SK-N-SH treated with all-trans-retinoic acid at 6 μM for 48 hours (cell line): ENCODE results near the gene OR2T1.
"Not testable (repeated sequence)": the region's sequence is repeated elsewhere in the genome, so short reads cannot be mapped to it uniquely, and the experiment has no call there.

ENCODE experiments used
- ATAC-seq: fragments of 200-7000 bp; cut with Tn5 transposase; 3 replicates; pipeline ENCODE4 v1.9.1; 2020; ENCODE audit warnings: mild to moderate bottlenecking, moderate library complexity

OR2T1 gene

DNA sequence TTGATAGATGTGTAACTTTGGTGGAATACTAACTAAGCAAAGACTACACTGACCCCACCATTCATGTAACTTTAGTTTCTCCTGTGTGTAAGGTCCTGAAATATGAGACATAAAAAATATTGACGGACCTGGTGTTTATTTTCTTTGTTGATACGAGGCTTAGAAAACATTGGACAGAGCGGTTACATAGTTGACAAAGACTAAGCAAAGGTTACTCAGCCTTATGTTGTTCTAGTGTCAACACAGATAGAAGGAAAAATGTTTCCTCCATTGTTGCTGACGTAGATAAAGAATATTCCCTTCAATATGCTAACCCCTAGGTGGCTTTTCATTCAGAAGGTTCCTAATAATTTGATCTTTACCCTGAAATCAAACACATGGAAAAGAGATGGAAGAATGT, 52.2 kb downstream of the OR2T1 start:
- ATAC-seq, result not testable (repeated sequence)

DNA sequence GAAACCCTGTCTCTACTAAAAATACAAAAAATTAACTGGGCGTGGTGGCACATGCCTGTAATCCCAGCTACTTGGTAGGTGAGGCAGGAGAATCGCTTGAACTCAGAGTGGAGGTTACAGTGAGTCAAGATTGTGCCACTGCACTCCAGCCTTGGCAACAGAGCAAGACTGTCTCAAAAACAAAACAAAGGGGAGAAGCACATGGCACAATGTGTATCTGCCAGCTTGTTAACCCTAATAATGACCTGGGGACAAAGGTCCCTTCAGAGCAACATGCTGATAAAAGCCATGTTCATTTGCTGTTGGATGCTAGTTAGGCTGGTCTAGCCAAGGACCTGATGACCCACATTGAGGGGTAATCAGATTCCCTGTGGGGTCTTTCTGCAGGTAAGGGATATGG, 53.8 kb downstream of the OR2T1 start:
- ATAC-seq, result not testable (repeated sequence)
